GM23338 (cell line): ENCODE measurements around the gene LZTS3. TPM values are rescaled to one million over a fixed set of nuclear protein-coding genes. Genes with fewer than 3 reads are reported as not detected.
"Not testable (repeated sequence)": the region's sequence is repeated elsewhere in the genome, so short reads cannot be mapped to it uniquely, and the experiment has no call there.

Experiments
- ATAC-seq: fragments of 200-7000 bp; cut with Tn5 transposase; 3 replicates; pipeline ENCODE4 v1.9.1; 2020
- DNase-seq: peaks from one replicate; pipeline ENCODE4 v3.0.0-alpha.2; 2015; ENCODE audit warnings: low spot score
- H2AFZ ChIP-seq: fragments of 200-600 bp; sonication (generic); 2 replicates; pipeline ENCODE4 v1.8.0; 2016; ENCODE audit warnings: antibody characterized with exemption, mild to moderate bottlenecking, moderate library complexity
- H3F3A ChIP-seq: fragments of 200-600 bp; sonication (generic); replicated peaks from 2 replicates; pipeline ENCODE4 v1.8.0; 2017; ENCODE audit warnings: antibody characterized with exemption, mixed run types, low read depth
- H3K27ac ChIP-seq: fragments of 200-600 bp; sonication (generic); 2 replicates; pipeline ENCODE4 v1.6.1; 2016; ENCODE audit warnings: low read depth
- H3K27me3 ChIP-seq: fragments of 200-600 bp; sonication (generic); 2 replicates; pipeline ENCODE4 v1.8.0; 2016; ENCODE audit warnings: mild to moderate bottlenecking, mixed run types, moderate library complexity; ENCODE audit not compliant: insufficient read depth
- H3K36me3 ChIP-seq: fragments of 200-600 bp; sonication (generic); 2 replicates; pipeline ENCODE4 v1.8.0; 2016; ENCODE audit warnings: mild to moderate bottlenecking; ENCODE audit not compliant: insufficient read depth
- H3K4me1 ChIP-seq: fragments of 200-600 bp; sonication (generic); 2 replicates; pipeline ENCODE4 v1.8.0; 2016; ENCODE audit warnings: mild to moderate bottlenecking, moderate library complexity; ENCODE audit not compliant: insufficient read depth
- H3K4me2 ChIP-seq: fragments of 200-600 bp; sonication (generic); 2 replicates; pipeline ENCODE4 v1.7.1; 2017; ENCODE audit warnings: mixed run types
- H3K4me3 ChIP-seq: fragments of 200-600 bp; sonication (generic); 2 replicates; pipeline ENCODE4 v1.6.1; 2016; ENCODE audit warnings: mixed run types
- H3K79me2 ChIP-seq: fragments of 200-600 bp; sonication (generic); replicated peaks from 2 replicates; pipeline ENCODE4 v1.8.0; 2017; ENCODE audit warnings: mild to moderate bottlenecking; ENCODE audit not compliant: insufficient read depth
- H3K9me2 ChIP-seq: fragments of 200-600 bp; sonication (generic); 2 replicates; pipeline ENCODE4 v1.8.0; 2017; ENCODE audit not compliant: insufficient read depth
- H4K20me1 ChIP-seq: fragments of 200-600 bp; sonication (generic); replicated peaks from 2 replicates; pipeline ENCODE4 v1.8.0; 2017; ENCODE audit warnings: mild to moderate bottlenecking; ENCODE audit not compliant: insufficient read depth
- H3K27ac Mint-ChIP-seq: 2 replicates; pipeline ENCODE4 v1.8.0; 2020; ENCODE audit warnings: inconsistent platforms, mild to moderate bottlenecking, moderate library complexity, mixed read lengths
- H3K27me3 Mint-ChIP-seq: 3 replicates; pipeline ENCODE4 v1.8.0; 2022; ENCODE audit warnings: low read depth, mild to moderate bottlenecking, moderate library complexity, mixed read lengths, inconsistent platforms; ENCODE audit not compliant: insufficient read depth, poor library complexity
- H3K36me3 Mint-ChIP-seq: 3 replicates; pipeline ENCODE4 v1.8.0; 2021; ENCODE audit warnings: low read depth, mild to moderate bottlenecking, inconsistent platforms, moderate library complexity, mixed read lengths
- H3K4me1 Mint-ChIP-seq: 3 replicates; pipeline ENCODE4 v1.8.0; 2020; ENCODE audit warnings: mild to moderate bottlenecking, inconsistent platforms, mixed read lengths
- H3K4me3 Mint-ChIP-seq: 3 replicates; pipeline ENCODE4 v1.8.0; 2021; ENCODE audit warnings: moderate library complexity, mild to moderate bottlenecking, inconsistent platforms, mixed read lengths
- H3K9me3 Mint-ChIP-seq: 3 replicates; pipeline ENCODE4 v1.8.0; 2020; ENCODE audit warnings: moderate library complexity, mild to moderate bottlenecking, inconsistent platforms, mixed read lengths
- CREB1 ChIP-seq: fragments of 250-450 bp; sonication (Bioruptor Pico); IDR thresholded peaks from 2 replicates; pipeline ENCODE4 v1.5.0; 2020; ENCODE audit warnings: low read depth, mild to moderate bottlenecking, moderate library complexity
- EZH2phosphoT487 ChIP-seq: fragments of 200-600 bp; sonication (generic); IDR thresholded peaks from one replicate; pipeline ENCODE4 v1.8.1; 2018; ENCODE audit warnings: antibody characterized with exemption; ENCODE audit not compliant: unreplicated experiment
- JUNB ChIP-seq: IDR thresholded peaks from one replicate; pipeline ENCODE4 v1.6.1; 2016; ENCODE audit warnings: antibody characterized with exemption; ENCODE audit not compliant: unreplicated experiment
- NANOG ChIP-seq: IDR thresholded peaks from 2 replicates; pipeline ENCODE4 v1.6.1; 2016; ENCODE audit warnings: antibody characterized with exemption, borderline replicate concordance
- POLR2AphosphoS5 ChIP-seq: IDR thresholded peaks from 2 replicates; pipeline ENCODE4 v1.6.1; 2016; ENCODE audit warnings: antibody characterized with exemption, low read depth
- ZNF331 ChIP-seq: fragments of 250-450 bp; sonication (Bioruptor Pico); IDR thresholded peaks from 2 replicates; pipeline ENCODE4 v1.5.0; 2020; ENCODE audit warnings: low read depth, mild to moderate bottlenecking, moderate library complexity
- polyA plus RNA-seq: library from polyadenylated mRNA; unstranded; fragments of >200 nt; fragmentation: Nextera tagmentation; extraction: Ambion mirVana; gene quantifications from 2 replicates; pipeline ENCODE4 v1.2.1, GENCODE V29; 2016
- total RNA-seq: library from RNA; depleted of rRNA; stranded (reverse); fragments of >200 nt; shearing (Covaris generic); gene quantifications from 2 replicates; pipeline ENCODE4 v1.2.3, GENCODE V29; 2014
- TF ChIP-seq, protein P1 (sequence below): IDR thresholded peaks from one replicate; pipeline ENCODE4 v1.6.1; 2018; ENCODE audit warnings: antibody characterized with exemption; ENCODE audit not compliant: unreplicated experiment
- TF ChIP-seq, protein P2 (sequence below): IDR thresholded peaks from 2 replicates; pipeline ENCODE4 v1.6.1; 2016; ENCODE audit warnings: antibody characterized with exemption
- TF ChIP-seq, protein P3 (sequence below), 2 experiments: fragments of 200-600 bp in 1 of 2; sonication (generic) in 1 of 2; conservative IDR thresholded peaks; 2 replicates each; pipeline versions ENCODE4 v1.5.1 to v1.6.1; 2016 to 2017; ENCODE audit warnings: antibody characterized with exemption in 2 of 2, low read depth in 2 of 2, mild to moderate bottlenecking in 2 of 2, moderate library complexity in 1 of 2

LZTS3 gene
- total and polyA plus RNA-seq, 2 experiments from 2014 or later = 9.7 to 40.7 TPM

DNA sequence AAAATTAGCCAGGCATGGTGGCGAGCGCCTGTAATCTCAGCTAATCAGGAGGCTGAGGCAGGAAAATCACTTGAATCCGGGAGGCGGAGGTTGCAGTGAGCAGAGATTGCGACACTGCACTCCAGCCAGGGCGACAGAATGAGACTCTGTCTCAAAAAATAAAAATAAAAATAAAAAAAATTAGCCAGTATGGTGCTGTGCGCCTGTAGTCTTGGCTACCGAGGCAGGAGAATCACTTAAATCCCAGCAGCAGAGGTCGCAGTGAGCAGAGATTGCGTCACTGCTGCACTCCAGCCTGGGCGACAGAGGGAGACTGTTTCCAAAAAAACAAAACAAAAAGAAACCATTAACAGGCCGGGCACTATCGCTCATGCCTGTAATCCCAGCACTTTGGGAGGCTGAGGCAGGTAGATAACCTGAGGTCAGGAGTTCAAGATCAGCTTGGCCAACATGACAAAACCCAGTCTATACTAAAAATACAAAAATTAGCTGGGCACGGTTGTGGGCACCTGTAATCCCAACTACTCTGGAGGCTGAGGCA, 55.4 kb downstream of the LZTS3 start:
- H3K4me2 ChIP-seq, H3K27me3 Mint-ChIP-seq: not testable (repeated sequence)
- ATAC-seq = peak; percentile 90

DNA sequence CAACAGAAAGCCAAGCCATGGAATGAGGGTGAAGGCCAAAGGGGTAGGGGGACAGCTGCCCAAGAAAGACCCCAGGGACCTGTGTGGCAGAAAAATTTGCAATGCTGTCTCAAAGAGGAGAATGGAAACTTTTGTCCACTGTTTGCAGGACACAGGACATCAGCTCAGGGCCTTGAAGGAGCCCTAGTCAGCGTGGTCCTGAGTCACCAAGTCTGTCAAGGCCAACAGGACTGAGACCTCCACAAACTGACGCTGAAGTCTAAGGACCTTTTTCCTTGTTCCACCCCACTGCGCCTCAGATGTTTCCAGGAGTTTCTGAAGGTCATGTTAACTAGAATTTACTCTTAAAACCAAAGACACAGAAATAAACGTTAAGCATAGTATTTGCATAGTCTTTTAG, 57.0 kb downstream of the LZTS3 start:
- H3K4me3 ChIP-seq = no peak overlapping the region
- Mint-ChIP-seq H3K4me3 (no peak overlapping the region; the same call in 2 of the 3 replicates), H3K27me3 (peaks cover 8% of the 10 kb centered on the region), H3K4me1 (peaks cover 2% of the 10 kb centered on the region; the same call in 1 of the 3 replicates), H3K9me3 (peaks cover 3% of the 10 kb centered on the region; the same call in 2 of the 3 replicates), H3K36me3 (peaks cover 8% of the 10 kb centered on the region), H3K27ac (no peak overlapping the region)
- no peaks in the 10 kb centered on the region for H3K36me3 ChIP-seq
- H3K4me1 ChIP-seq = no peaks in the 10 kb centered on the region
- H3K9me2 ChIP-seq = no peaks in the 10 kb centered on the region
- H3K27me3 ChIP-seq = no peaks in the 10 kb centered on the region
- ATAC-seq = no peak
- H3F3A ChIP-seq = 0 out of 2 replicates have a peak, but pooled peaks cover 2% of the 10 kb centered on the region
- H3K27ac ChIP-seq = no peak overlapping the region
- H3K4me2 ChIP-seq = no peak overlapping the region
- no peaks in the 10 kb centered on the region for H3K79me2 ChIP-seq
- no peak overlapping the region for H2AFZ ChIP-seq
- DNase-seq = no peak
- H4K20me1 ChIP-seq = no peaks in the 10 kb centered on the region
- TF ChIP-seq, protein P1, sequence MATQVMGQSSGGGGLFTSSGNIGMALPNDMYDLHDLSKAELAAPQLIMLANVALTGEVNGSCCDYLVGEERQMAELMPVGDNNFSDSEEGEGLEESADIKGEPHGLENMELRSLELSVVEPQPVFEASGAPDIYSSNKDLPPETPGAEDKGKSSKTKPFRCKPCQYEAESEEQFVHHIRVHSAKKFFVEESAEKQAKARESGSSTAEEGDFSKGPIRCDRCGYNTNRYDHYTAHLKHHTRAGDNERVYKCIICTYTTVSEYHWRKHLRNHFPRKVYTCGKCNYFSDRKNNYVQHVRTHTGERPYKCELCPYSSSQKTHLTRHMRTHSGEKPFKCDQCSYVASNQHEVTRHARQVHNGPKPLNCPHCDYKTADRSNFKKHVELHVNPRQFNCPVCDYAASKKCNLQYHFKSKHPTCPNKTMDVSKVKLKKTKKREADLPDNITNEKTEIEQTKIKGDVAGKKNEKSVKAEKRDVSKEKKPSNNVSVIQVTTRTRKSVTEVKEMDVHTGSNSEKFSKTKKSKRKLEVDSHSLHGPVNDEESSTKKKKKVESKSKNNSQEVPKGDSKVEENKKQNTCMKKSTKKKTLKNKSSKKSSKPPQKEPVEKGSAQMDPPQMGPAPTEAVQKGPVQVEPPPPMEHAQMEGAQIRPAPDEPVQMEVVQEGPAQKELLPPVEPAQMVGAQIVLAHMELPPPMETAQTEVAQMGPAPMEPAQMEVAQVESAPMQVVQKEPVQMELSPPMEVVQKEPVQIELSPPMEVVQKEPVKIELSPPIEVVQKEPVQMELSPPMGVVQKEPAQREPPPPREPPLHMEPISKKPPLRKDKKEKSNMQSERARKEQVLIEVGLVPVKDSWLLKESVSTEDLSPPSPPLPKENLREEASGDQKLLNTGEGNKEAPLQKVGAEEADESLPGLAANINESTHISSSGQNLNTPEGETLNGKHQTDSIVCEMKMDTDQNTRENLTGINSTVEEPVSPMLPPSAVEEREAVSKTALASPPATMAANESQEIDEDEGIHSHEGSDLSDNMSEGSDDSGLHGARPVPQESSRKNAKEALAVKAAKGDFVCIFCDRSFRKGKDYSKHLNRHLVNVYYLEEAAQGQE = no peak
- no peak for TF ChIP-seq CREB1 (CRISPR knock-in tag)
- TF ChIP-seq EZH2phosphoT487 = no peak
- no peak for TF ChIP-seq JUNB
- TF ChIP-seq POLR2AphosphoS5 = no peak
- TF ChIP-seq ZNF331 (CRISPR knock-in tag) = no peak
- TF ChIP-seq NANOG = no peak
- TF ChIP-seq, protein P2, sequence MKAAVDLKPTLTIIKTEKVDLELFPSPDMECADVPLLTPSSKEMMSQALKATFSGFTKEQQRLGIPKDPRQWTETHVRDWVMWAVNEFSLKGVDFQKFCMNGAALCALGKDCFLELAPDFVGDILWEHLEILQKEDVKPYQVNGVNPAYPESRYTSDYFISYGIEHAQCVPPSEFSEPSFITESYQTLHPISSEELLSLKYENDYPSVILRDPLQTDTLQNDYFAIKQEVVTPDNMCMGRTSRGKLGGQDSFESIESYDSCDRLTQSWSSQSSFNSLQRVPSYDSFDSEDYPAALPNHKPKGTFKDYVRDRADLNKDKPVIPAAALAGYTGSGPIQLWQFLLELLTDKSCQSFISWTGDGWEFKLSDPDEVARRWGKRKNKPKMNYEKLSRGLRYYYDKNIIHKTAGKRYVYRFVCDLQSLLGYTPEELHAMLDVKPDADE = no peak
- TF ChIP-seq, protein P3, sequence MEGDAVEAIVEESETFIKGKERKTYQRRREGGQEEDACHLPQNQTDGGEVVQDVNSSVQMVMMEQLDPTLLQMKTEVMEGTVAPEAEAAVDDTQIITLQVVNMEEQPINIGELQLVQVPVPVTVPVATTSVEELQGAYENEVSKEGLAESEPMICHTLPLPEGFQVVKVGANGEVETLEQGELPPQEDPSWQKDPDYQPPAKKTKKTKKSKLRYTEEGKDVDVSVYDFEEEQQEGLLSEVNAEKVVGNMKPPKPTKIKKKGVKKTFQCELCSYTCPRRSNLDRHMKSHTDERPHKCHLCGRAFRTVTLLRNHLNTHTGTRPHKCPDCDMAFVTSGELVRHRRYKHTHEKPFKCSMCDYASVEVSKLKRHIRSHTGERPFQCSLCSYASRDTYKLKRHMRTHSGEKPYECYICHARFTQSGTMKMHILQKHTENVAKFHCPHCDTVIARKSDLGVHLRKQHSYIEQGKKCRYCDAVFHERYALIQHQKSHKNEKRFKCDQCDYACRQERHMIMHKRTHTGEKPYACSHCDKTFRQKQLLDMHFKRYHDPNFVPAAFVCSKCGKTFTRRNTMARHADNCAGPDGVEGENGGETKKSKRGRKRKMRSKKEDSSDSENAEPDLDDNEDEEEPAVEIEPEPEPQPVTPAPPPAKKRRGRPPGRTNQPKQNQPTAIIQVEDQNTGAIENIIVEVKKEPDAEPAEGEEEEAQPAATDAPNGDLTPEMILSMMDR (conservative IDR thresholded peaks at IDR 0.05; ENCODE audit: low read depth in 2 of 2) = no peak

More for the DNA sequence above, 55.4 kb downstream of the LZTS3 start:
- not testable (repeated sequence) for H2AFZ ChIP-seq, H3K4me3 Mint-ChIP-seq, H3K4me1 Mint-ChIP-seq, H3F3A ChIP-seq, H3K36me3 ChIP-seq, H4K20me1 ChIP-seq, H3K27me3 ChIP-seq, H3K4me3 ChIP-seq, H3K79me2 ChIP-seq, H3K9me2 ChIP-seq, H3K27ac ChIP-seq, H3K27ac Mint-ChIP-seq, H3K4me1 ChIP-seq
- TF ChIP-seq CREB1 (CRISPR knock-in tag) = peak; percentile 86
- TF ChIP-seq, protein P3 (conservative IDR thresholded peaks at IDR 0.05; ENCODE audit: low read depth in 2 of 2) = peak; percentile 69 to 87
- DNase-seq = peak; percentile 83
- H3K36me3 Mint-ChIP-seq = peaks cover 23% of the 10 kb centered on the region
- peaks cover 16% of the 10 kb centered on the region for H3K9me3 Mint-ChIP-seq
